HCT116 (cell line): ENCODE results near the gene TMCO6. TPM values are rescaled to one million over a fixed set of nuclear protein-coding genes. Genes with fewer than 3 reads are reported as not detected.

Experiments
- ATAC-seq: fragments of 200-7000 bp; cut with Tn5 transposase; 2 replicates; pipeline ENCODE4 v1.9.1; 2020; ENCODE audit warnings: mild to moderate bottlenecking, moderate library complexity
- BruUV-seq: library from RNA; stranded (reverse); fragments of 400-500 nt; replicated peaks from 2 replicates; lab custom pipeline; 2021; lab: Mats Ljungman, UMichigan
- CTCF ChIA-PET: fragments of 300-600 bp; sonication (Branson Sonifier 250); formaldehyde crosslinking; loops from one replicate; lab custom pipeline; 2021; ENCODE audit warnings: antibody characterized with exemption; lab: Charles Lee
- POLR2A ChIA-PET: fragments of 300-600, 350-600 bp; sonication (Branson Sonifier 250); formaldehyde crosslinking; loops from one replicate; lab custom pipeline; 2021; ENCODE audit warnings: antibody characterized with exemption; lab: Charles Lee
- RAD21 ChIA-PET, 2 experiments: fragments of 300-600 bp; sonication (Branson Sonifier 250); formaldehyde crosslinking; loops; one replicate each; lab custom pipeline; 2023; ENCODE audit warnings: low total read pairs in 2 of 2; ENCODE audit not compliant: uncharacterized antibody in 2 of 2, unreplicated experiment in 2 of 2, low non-redundant PET in 1 of 2; lab: Charles Lee
- DNase-seq: peaks from one replicate; pipeline ENCODE4 v3.0.0-alpha.2; 2010; ENCODE audit warnings: low read depth, low spot score
- H2AFZ ChIP-seq: fragments of 200-600 bp; shearing (Covaris generic), sonication (generic); 2 replicates; pipeline ENCODE4 v1.6.1; 2017; ENCODE audit warnings: low read depth, mixed run types, mixed read lengths, antibody characterized with exemption, low read length; ENCODE audit not compliant: poor library complexity, severe bottlenecking
- H3K27ac ChIP-seq: 2 replicates; pipeline ENCODE4 v1.5.1; 2012; ENCODE audit warnings: low read depth, low read length
- H3K27me3 ChIP-seq: fragments of 200-600 bp; sonication (generic); 2 replicates; pipeline ENCODE4 v1.6.1; 2016; ENCODE audit warnings: mixed run types, low read length, mixed read lengths; ENCODE audit not compliant: insufficient read depth
- H3K36me3 ChIP-seq, 2 experiments: fragments of 200-500 bp in 1 of 2; fragments of 200-600 bp in 1 of 2; sonication (Bioruptor generic) in 1 of 2; sonication (generic) in 1 of 2; 2 replicates each; pipeline versions ENCODE4 v1.5.1 to v1.6.1; 2014 to 2016; ENCODE audit warnings: low read length in 2 of 2, inconsistent platforms in 1 of 2, mixed read lengths in 1 of 2, mixed run types in 1 of 2; ENCODE audit not compliant: insufficient read depth in 2 of 2, control insufficient read depth in 1 of 2
- H3K4me1 ChIP-seq, 2 experiments: fragments of 200-600 bp in 1 of 2; sonication (generic) in 1 of 2; 2 replicates each; pipeline versions ENCODE4 v1.5.1 to v1.6.1; 2012 to 2017; ENCODE audit warnings: low read length in 2 of 2, inconsistent platforms in 1 of 2, mild to moderate bottlenecking in 1 of 2, mixed read lengths in 1 of 2, mixed run types in 1 of 2, moderate library complexity in 1 of 2; ENCODE audit not compliant: insufficient read depth in 2 of 2, control insufficient read depth in 1 of 2
- H3K4me2 ChIP-seq: fragments of 200-600 bp; sonication (generic); 2 replicates; pipeline ENCODE4 v1.6.1; 2017; ENCODE audit warnings: mixed run types, low read length, mixed read lengths
- H3K4me3 ChIP-seq, 2 experiments: fragments of 200-600 bp in 1 of 2; sonication (generic) in 1 of 2; replicated peaks in 1 of 2; 2 replicates each; pipeline ENCODE4 v1.5.1; 2011 to 2016; ENCODE audit warnings: low read length in 2 of 2, control low read depth in 1 of 2, low read depth in 1 of 2, mild to moderate bottlenecking in 1 of 2, mixed read lengths in 1 of 2, mixed run types in 1 of 2
- H3K79me2 ChIP-seq: fragments of 200-600 bp; sonication (generic); 2 replicates; pipeline ENCODE4 v1.6.1; 2017; ENCODE audit warnings: mild to moderate bottlenecking, mixed run types, low read length, moderate library complexity, mixed read lengths; ENCODE audit not compliant: insufficient read depth
- H3K9ac ChIP-seq: fragments of 200-600 bp; sonication (generic); 2 replicates; pipeline ENCODE4 v1.6.1; 2016; ENCODE audit warnings: low read length, mixed read lengths
- H3K9me2 ChIP-seq: fragments of 200-600 bp; sonication (generic), shearing (Covaris generic); 2 replicates; pipeline ENCODE4 v1.6.1; 2017; ENCODE audit warnings: mixed run types, mild to moderate bottlenecking, moderate library complexity; ENCODE audit not compliant: insufficient read depth
- H3K9me3 ChIP-seq, 2 experiments: fragments of 200-500 bp in 1 of 2; fragments of 200-600 bp in 1 of 2; sonication (Bioruptor generic) in 1 of 2; sonication (generic) in 1 of 2; 2 replicates each; pipeline ENCODE4 v1.6.1; 2014 to 2017; ENCODE audit warnings: low read length in 2 of 2, mixed read lengths in 2 of 2, inconsistent platforms in 1 of 2, low read depth in 1 of 2, mild to moderate bottlenecking in 1 of 2, mixed run types in 1 of 2, moderate library complexity in 1 of 2; ENCODE audit not compliant: control insufficient read depth in 1 of 2, insufficient read depth in 1 of 2
- H4K20me1 ChIP-seq: fragments of 200-600 bp; sonication (generic), shearing (Covaris generic); 2 replicates; pipeline ENCODE4 v1.6.1; 2017; ENCODE audit warnings: mixed run types, mild to moderate bottlenecking, moderate library complexity; ENCODE audit not compliant: insufficient read depth
- ATF3 ChIP-seq: IDR thresholded peaks from 2 replicates; pipeline ENCODE4 v1.6.1; 2012
- CBX3 ChIP-seq: IDR thresholded peaks from 2 replicates; pipeline ENCODE4 v1.6.1; 2012; ENCODE audit warnings: low read depth
- CEBPB ChIP-seq: IDR thresholded peaks from 2 replicates; pipeline ENCODE4 v1.6.1; 2012; ENCODE audit warnings: low read depth
- CTCF ChIP-seq, 3 experiments: fragments of 200-600 bp in 1 of 3; sonication (generic) in 1 of 3; IDR thresholded peaks in 2 of 3; conservative IDR thresholded peaks in 1 of 3; 2 replicates each; pipeline ENCODE4 v1.5.1; 2012 to 2017; ENCODE audit warnings: low read depth in 2 of 3, low read length in 2 of 3, antibody characterized with exemption in 1 of 3, borderline replicate concordance in 1 of 3, control low read depth in 1 of 3, mild to moderate bottlenecking in 1 of 3, mixed read lengths in 1 of 3, mixed run types in 1 of 3, moderate library complexity in 1 of 3; ENCODE audit not compliant: insufficient read depth in 1 of 3
- EGR1 ChIP-seq: IDR thresholded peaks from 2 replicates; pipeline ENCODE4 v1.6.1; 2012; ENCODE audit warnings: low read depth
- ELF1 ChIP-seq: IDR thresholded peaks from 2 replicates; pipeline ENCODE4 v1.6.1; 2012; ENCODE audit warnings: low read depth, borderline replicate concordance
- EZH2phosphoT487 ChIP-seq: fragments of 200-600 bp; IDR thresholded peaks from 2 replicates; pipeline ENCODE4 v1.6.1; 2018; ENCODE audit warnings: antibody characterized with exemption, borderline replicate concordance
- JUND ChIP-seq: IDR thresholded peaks from 2 replicates; pipeline ENCODE4 v1.6.1; 2012
- MAX ChIP-seq: IDR thresholded peaks from 2 replicates; pipeline ENCODE4 v1.6.1; 2012
- POLR2AphosphoS5 ChIP-seq: IDR thresholded peaks from 2 replicates; pipeline ENCODE4 v1.6.1; 2011; ENCODE audit warnings: mild to moderate bottlenecking, low read depth, low read length, moderate library complexity
- REST ChIP-seq: IDR thresholded peaks from 2 replicates; pipeline ENCODE4 v1.6.1; 2012; ENCODE audit warnings: low read depth
- SIN3A ChIP-seq: IDR thresholded peaks from 2 replicates; pipeline ENCODE4 v1.6.1; 2012; ENCODE audit warnings: low read depth
- SP1 ChIP-seq: IDR thresholded peaks from 2 replicates; pipeline ENCODE4 v1.6.1; 2012; ENCODE audit warnings: low read depth
- SRF ChIP-seq: IDR thresholded peaks from 2 replicates; pipeline ENCODE4 v1.6.1; 2012; ENCODE audit warnings: low read depth
- TCF7L2 ChIP-seq: IDR thresholded peaks from 2 replicates; pipeline ENCODE4 v1.7.0; 2011; ENCODE audit warnings: borderline replicate concordance, inconsistent platforms; ENCODE audit not compliant: insufficient read depth, insufficient read length; ENCODE audit errors: extremely low read depth
- YY1 ChIP-seq: IDR thresholded peaks from 2 replicates; pipeline ENCODE4 v1.6.1; 2011; ENCODE audit warnings: low read length, low read depth, moderate library complexity, mild to moderate bottlenecking; ENCODE audit not compliant: insufficient replicate concordance; ENCODE audit errors: extremely low read depth
- ZBTB33 ChIP-seq: IDR thresholded peaks from 2 replicates; pipeline ENCODE4 v1.6.1; 2011; ENCODE audit warnings: mild to moderate bottlenecking, low read length, moderate library complexity; ENCODE audit not compliant: insufficient replicate concordance; ENCODE audit errors: extremely low read depth
- ZFX ChIP-seq: fragments of 450-650 bp; IDR thresholded peaks from 2 replicates; pipeline ENCODE4 v1.6.1; 2017
- ZNF274 ChIP-seq: fragments of 200-500 bp; sonication (Bioruptor generic); IDR thresholded peaks from 2 replicates; pipeline ENCODE4 v1.6.1; 2014; ENCODE audit warnings: mild to moderate bottlenecking, low read depth, low read length, inconsistent platforms
- intact Hi-C: fragments of 100-400 bp; cut with micrococcal nuclease; formaldehyde crosslinking; loops from 2 replicates; pipeline ENCODE4 v1.10.0; 2022
- total RNA-seq: library from RNA; stranded (reverse); gene quantifications from one replicate; pipeline ENCODE4 v1.2.1, GENCODE V29; 2021; ENCODE audit not compliant: unreplicated experiment

Gene TMCO6
- total RNA-seq, 1 experiment from 2014 or later: 28.0 TPM

- intact Hi-C loops: no loop called here
- Histone ChIP-seq H3K9me3 (no peaks in the 10 kb centered on the region), H3K4me3 (no peak overlapping the region), H3K27me3 (no peaks in the 10 kb centered on the region), H4K20me1 (no peaks in the 10 kb centered on the region), H3K36me3 (no peaks in the 10 kb centered on the region), H3K4me1 (no peaks in the 10 kb centered on the region), H3K9me2 (no peaks in the 10 kb centered on the region), H3K27ac (no peak overlapping the region), H3K4me2 (no peak overlapping the region), H3K9ac (no peak overlapping the region), H2AFZ (no peak overlapping the region), H3K79me2 (no peaks in the 10 kb centered on the region)
- no peak for ATAC-seq
- no peak for DNase-seq
- TF ChIP-seq YY1 (no peak), ELF1 (no peak), TCF7L2 (no peak), SRF (no peak), ZBTB33 (no peak), REST (no peak), SP1 (no peak), SIN3A (no peak), CBX3 (no peak), JUND (no peak), ATF3 (no peak), EGR1 (no peak), CEBPB (no peak), POLR2AphosphoS5 (no peak), CTCF (IDR thresholded peaks at IDR 0.05 in 2 of 3, conservative IDR thresholded peaks at IDR 0.05 in 1 of 3; ENCODE audit: borderline replicate concordance in 1 of 3, insufficient read depth in 1 of 3, low read depth in 2 of 3, low read length in 2 of 3) (no peak), EZH2phosphoT487 (no peak), MAX (no peak), ZNF274 (no peak), ZFX (no peak)
- ChIA-PET POLR2A (interaction anchor here (0.6 kb wide), 1 partner anchor 53 kb away, joined by 5 read pairs; no protein-coding TSS in a partner anchor), RAD21 (no interaction called here), CTCF (no interaction called here)
- no TSS peak for BruUV-seq
Measured at GRCh38 chr5:140609126-140609525, 30.1 kb upstream of the TMCO6 start.
